Left lung (tissue), 10 donors: ENCODE results near the gene SAP30. TPM values are rescaled to one million over a fixed set of nuclear protein-coding genes. Genes with fewer than 3 reads are reported as not detected.

Experiments
- ATAC-seq: fragments of 200-7000 bp; cut with Tn5 transposase; one replicate; pipeline ENCODE4 v1.9.1; 2020; ENCODE audit warnings: moderate library complexity
- DNase-seq, 4 donors: peaks; one replicate each; pipeline ENCODE4 v3.0.0-alpha.2; 2013 to 2020
- H3K27ac ChIP-seq, 2 donors: fragments of 200-600 bp; sonication (generic) in 1 of 2; one replicate each; pipeline versions ENCODE4 v1.5.0 to v1.8.0; 2020 to 2021
- H3K27me3 ChIP-seq, 2 donors: fragments of 200-600 bp; sonication (generic) in 1 of 2; one replicate each; pipeline versions ENCODE4 v1.5.0 to v1.8.0; 2020 to 2021
- H3K36me3 ChIP-seq, 2 donors: fragments of 200-600 bp; sonication (generic) in 1 of 2; one replicate each; pipeline versions ENCODE4 v1.5.0 to v1.8.0; 2020 to 2021
- H3K4me1 ChIP-seq, 2 donors: fragments of 200-600 bp; one replicate each; pipeline ENCODE4 v1.8.0; 2021
- H3K4me3 ChIP-seq, 2 donors: fragments of 200-600 bp; sonication (generic) in 1 of 2; one replicate each; pipeline versions ENCODE4 v1.5.0 to v1.8.0; 2020 to 2021; ENCODE audit warnings: mild to moderate bottlenecking in 1 of 2
- H3K9me3 ChIP-seq, 2 donors: fragments of 200-600 bp; sonication (generic) in 1 of 2; one replicate each; pipeline versions ENCODE4 v1.5.0 to v1.8.0; 2020 to 2021
- intact Hi-C, 2 donors: fragments of 100-400 bp; cut with DNase I; formaldehyde crosslinking; loops; one replicate each; pipeline versions ENCODE4 v1.11.2 to v1.14.2; 2022
- polyA plus RNA-seq, 6 donors: library from polyadenylated mRNA; unstranded; fragments of 120-200 nt; gene quantifications; one replicate each; pipeline ENCODE4 v1.2.1, GENCODE V29; 2013; ENCODE audit not compliant: insufficient read length in 6 of 6
- total RNA-seq, 2 donors: library from RNA; stranded (reverse); fragmentation: NEBNext Ultra II Directional; extraction: Animal tissue kit (Norgen Biotek cat#: 25700); gene quantifications; one replicate each; pipeline ENCODE4 v1.2.1, GENCODE V29; 2021
- TF ChIP-seq, protein P1 (sequence below), 2 donors: fragments of 200-600 bp; sonication (generic) in 1 of 2; IDR thresholded peaks; one replicate each; pipeline versions ENCODE4 v1.5.0 to v1.8.0; 2021; ENCODE audit warnings: antibody characterized with exemption in 2 of 2
- donor health status: DM: no; HTN: yes; CAD: no.
- donor health status: DM: no; HTN: no; CAD: no.

SAP30 gene
- total and polyA plus RNA-seq, 8 donors, result 10.2 to 22.3 (median 18.0) TPM

DNA sequence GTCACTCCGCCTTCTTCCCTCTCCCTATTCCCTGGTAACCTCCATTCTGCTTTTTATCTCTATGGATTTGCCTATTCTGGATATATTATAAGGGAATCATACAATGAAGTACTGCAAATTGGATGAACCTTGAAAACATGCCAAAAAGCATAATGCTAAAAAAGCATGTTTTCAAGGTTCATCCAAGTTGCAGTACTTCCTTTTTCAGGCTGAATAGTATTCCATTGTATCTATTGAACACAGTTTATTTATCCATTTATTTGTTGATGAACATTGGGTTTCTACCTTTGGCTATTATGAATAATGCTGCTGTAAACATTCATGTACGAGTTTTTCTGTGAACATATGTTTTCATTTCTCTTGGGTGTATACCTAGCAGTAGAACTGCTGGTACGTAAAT is 9.2 kb downstream of the SAP30 start:
- Histone ChIP-seq H3K36me3 (peaks cover 0 to 7% of the 10 kb centered on the region in 2 donors), H3K27ac (no peak overlapping the region), H3K9me3 (no peaks in the 10 kb centered on the region), H3K27me3 (no peaks in the 10 kb centered on the region), H3K4me3 (no peak overlapping the region), H3K4me1 (peaks cover 0 to 6% of the 10 kb centered on the region in 2 donors)
- ATAC-seq (no peak), DNase-seq (no peak)
- intact Hi-C loops, result no loop called here
- TF ChIP-seq, protein P1, sequence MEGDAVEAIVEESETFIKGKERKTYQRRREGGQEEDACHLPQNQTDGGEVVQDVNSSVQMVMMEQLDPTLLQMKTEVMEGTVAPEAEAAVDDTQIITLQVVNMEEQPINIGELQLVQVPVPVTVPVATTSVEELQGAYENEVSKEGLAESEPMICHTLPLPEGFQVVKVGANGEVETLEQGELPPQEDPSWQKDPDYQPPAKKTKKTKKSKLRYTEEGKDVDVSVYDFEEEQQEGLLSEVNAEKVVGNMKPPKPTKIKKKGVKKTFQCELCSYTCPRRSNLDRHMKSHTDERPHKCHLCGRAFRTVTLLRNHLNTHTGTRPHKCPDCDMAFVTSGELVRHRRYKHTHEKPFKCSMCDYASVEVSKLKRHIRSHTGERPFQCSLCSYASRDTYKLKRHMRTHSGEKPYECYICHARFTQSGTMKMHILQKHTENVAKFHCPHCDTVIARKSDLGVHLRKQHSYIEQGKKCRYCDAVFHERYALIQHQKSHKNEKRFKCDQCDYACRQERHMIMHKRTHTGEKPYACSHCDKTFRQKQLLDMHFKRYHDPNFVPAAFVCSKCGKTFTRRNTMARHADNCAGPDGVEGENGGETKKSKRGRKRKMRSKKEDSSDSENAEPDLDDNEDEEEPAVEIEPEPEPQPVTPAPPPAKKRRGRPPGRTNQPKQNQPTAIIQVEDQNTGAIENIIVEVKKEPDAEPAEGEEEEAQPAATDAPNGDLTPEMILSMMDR (IDR thresholded peaks at IDR 0.05), result no peak

DNA sequence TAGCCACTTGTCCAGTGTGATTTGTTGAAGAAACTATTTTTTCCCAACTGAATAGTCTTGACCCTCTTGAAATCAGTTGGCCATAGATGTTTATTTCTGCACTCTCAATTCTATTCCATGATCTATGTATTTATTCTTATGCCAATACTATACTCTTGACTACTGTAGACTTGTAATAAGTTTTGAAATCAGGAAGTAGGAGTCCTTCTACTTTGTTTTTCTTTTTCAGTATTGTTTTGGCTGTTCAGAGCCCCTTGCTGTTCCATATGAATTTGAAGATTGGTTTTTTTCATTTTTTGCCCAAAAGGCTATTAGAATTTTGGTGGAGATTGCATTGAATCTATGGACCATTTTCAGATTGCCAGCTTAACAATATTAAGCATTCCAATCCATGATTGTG is 10.2 kb downstream of the SAP30 start:
- peaks cover 0 to 7% of the 10 kb centered on the region in 2 donors for H3K36me3 ChIP-seq
- no peaks in the 10 kb centered on the region for H3K9me3 ChIP-seq
- peaks cover 0 to 3% of the 10 kb centered on the region in 2 donors for H3K4me1 ChIP-seq
- no peak overlapping the region for H3K4me3 ChIP-seq
- intact Hi-C loops, result no loop called here
- H3K27me3 ChIP-seq, result no peaks in the 10 kb centered on the region
- ATAC-seq (no peak), DNase-seq (no peak)
- H3K27ac ChIP-seq, result no peak overlapping the region
- TF ChIP-seq, protein P1 (IDR thresholded peaks at IDR 0.05), result no peak

DNA sequence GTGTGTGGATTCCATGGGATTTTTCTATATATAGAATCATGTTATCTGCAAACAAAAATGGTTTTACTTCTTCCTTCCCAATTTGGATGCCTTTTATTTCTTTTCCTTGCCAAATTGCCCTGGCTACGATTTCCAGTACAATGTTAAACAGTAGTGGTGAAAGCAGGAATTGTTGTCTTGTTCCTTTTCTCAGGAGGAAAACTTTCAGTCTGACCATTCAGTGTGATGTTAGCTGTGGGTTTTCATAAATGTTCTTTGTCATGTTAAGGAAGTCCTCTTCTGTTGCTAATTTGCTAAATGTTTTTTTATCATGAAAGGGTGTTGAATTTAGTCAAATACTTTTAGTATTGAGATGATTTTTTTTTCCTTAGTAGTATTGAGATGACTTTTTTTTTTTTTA is 10.9 kb downstream of the SAP30 start:
- H3K27me3 ChIP-seq, result no peaks in the 10 kb centered on the region
- ATAC-seq (no peak), DNase-seq (no peak)
- peaks cover 0 to 3% of the 10 kb centered on the region in 2 donors for H3K4me1 ChIP-seq
- peaks cover 0 to 7% of the 10 kb centered on the region in 2 donors for H3K36me3 ChIP-seq
- intact Hi-C loops, result no loop called here
- no peak overlapping the region for H3K27ac ChIP-seq
- H3K4me3 ChIP-seq, result no peak overlapping the region
- no peaks in the 10 kb centered on the region for H3K9me3 ChIP-seq
- TF ChIP-seq, protein P1 (IDR thresholded peaks at IDR 0.05), result no peak

DNA sequence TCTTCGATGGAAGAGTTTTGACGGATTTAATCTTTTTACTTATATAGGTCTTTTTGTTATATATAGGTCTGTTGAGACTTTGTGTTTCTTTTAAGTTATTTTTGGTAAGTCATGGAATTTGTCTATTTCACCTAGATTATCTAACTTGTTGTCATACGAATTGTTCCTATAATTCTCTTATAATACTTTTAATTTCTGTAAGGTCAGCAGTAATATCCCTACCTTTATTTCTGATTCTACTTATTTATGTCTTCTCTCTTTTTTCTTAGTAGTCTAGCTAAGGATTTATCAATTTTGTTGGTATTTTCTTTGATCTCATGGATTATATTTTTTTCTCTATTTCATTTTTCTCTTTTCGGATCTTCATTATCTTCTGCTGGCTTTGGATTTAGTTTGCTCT is 11.6 kb downstream of the SAP30 start:
- Histone ChIP-seq H3K27me3 (no peaks in the 10 kb centered on the region), H3K27ac (no peak overlapping the region), H3K4me1 (peaks cover 0 to 3% of the 10 kb centered on the region in 2 donors), H3K4me3 (no peak overlapping the region), H3K9me3 (no peaks in the 10 kb centered on the region), H3K36me3 (no peaks in the 10 kb centered on the region)
- ATAC-seq, result no peak
- DNase-seq, result no peak
- intact Hi-C loops, result no loop called here
- TF ChIP-seq, protein P1 (IDR thresholded peaks at IDR 0.05), result no peak

DNA sequence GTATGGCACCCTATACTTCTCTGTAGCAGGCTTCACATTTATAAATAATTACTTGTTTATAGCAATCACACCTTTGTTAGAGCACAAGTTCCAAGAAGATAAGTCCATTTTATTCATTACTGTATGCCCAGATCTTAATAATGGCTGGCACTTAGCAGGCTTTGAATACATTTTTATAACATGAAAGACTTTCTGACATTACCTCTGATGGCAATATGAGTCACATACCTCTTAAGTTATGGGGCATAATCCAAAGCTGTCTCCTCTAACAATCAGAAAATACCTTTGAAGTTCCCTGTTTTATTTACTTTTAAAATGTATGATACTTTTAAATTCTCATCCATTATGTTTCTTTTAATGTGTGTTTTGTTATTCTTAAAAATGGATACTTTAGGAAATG is 16.0 kb downstream of the SAP30 start:
- no peaks in the 10 kb centered on the region for H3K27me3 ChIP-seq
- no peaks in the 10 kb centered on the region for H3K36me3 ChIP-seq
- TF ChIP-seq, protein P1 (IDR thresholded peaks at IDR 0.05), result no peak
- no peaks in the 10 kb centered on the region for H3K9me3 ChIP-seq
- H3K27ac ChIP-seq, result no peak overlapping the region
- ATAC-seq (no peak), DNase-seq (no peak)
- no peak overlapping the region for H3K4me3 ChIP-seq
- no peaks in the 10 kb centered on the region for H3K4me1 ChIP-seq
- intact Hi-C loops, result no loop called here
